ENCODE data around the gene KIF3C.
A peak's percentile ranks its signal among the peaks of the same experiment; 100 is the strongest.
"Not testable (repeated sequence)": the region's sequence is repeated elsewhere in the genome, so short reads cannot be mapped to it uniquely, and the experiment has no call there.

The KIF3C gene

DNA sequence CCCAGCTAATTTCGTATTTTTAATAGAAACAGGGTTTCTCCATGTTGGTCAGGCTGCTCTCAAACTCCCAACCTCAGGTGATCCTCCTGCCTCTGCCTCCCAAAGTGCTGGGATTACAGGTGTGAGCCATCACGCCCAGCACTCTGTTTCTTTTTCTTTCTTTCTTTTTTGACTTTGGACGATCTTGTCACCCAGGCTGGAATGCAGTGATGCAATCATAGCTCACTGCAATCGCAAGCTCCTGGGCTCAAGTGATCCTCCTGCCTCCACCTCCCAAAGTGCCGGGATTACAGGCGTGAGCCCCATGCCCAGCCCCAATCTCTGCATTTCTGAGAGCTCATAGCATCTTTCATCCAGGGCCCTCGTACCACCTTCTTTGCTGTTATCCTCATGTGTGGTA, 17.1 kb upstream of the KIF3C start:
- not testable (repeated sequence) for DNase-seq (ENCODE audit: low read depth)

DNA sequence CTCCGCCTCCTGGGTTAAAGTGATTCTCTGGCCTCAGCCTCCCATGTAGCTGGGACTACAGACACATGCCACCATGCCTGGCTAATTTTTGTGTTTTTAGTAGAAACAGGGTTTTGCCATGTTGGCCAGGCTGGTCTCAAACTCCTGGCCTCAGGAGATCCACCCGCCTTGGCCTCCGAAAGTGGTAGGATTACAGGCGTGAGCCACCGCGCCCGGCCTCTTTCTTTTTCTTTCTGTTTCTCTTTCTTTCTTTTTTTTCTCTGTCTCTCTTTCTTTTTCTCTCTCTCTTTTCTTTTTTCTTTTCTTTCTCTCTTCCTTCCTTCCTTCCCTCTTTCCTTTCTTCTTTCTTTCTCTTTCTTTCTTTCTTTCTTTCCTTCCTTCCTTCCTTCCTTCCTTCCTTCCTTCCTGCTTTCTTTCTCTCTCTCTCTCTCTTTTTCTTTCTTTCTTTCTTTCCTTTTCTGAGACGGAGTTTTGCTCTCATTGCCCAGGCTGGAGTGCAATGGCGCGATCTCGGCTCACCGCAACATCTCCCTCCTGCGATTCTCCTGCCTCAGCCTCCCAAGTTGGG, 16.6 kb upstream of the KIF3C start:
- DNase-seq (ENCODE audit: low read depth), result not testable (repeated sequence)

DNA sequence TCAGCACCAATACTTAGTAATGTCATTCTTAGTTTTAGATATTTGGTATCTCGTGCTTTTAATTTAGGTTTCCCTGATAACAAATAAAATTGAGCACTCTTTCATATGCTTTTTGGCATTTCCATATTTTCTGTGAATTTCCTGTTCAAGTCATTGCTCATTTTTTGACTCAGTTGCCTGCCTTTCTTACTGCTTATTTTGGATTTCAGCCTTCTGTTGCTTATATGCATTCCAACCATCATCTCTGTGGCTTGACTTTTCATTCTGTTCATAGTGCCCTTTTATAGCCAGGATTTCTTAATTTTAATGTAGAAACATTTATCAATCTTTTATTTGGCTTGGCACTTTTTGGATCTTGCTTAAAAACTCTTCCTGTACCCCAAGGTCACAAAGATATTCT, 14.5 kb upstream of the KIF3C start:
- no peak for DNase-seq (ENCODE audit: low read depth)

DNA sequence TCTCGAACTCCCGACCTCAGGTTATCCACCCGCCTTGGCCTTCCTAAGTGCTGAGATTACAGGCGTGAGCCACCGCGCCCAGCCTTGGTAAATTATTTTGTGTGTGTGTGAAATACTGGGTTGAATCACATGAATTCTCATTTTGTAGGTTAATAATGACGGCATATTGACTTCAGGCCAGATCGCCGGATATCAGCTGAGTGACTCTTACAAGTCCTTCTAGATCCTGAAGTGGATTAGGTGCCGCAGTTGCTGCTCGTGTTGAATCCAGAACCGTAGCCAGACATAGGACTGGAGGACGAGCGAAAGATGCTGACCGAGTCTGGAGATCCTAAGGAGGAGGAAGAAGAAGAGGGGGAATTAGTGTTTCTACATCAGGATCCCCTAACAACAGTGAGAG, 12.2 kb upstream of the KIF3C start:
- DNase-seq (ENCODE audit: low read depth), result no peak

- no peak for DNase-seq (ENCODE audit: low read depth)
These were observed 10.8 kb upstream of the KIF3C start for GRCh38 chr2:25993049-25993448.

DNA sequence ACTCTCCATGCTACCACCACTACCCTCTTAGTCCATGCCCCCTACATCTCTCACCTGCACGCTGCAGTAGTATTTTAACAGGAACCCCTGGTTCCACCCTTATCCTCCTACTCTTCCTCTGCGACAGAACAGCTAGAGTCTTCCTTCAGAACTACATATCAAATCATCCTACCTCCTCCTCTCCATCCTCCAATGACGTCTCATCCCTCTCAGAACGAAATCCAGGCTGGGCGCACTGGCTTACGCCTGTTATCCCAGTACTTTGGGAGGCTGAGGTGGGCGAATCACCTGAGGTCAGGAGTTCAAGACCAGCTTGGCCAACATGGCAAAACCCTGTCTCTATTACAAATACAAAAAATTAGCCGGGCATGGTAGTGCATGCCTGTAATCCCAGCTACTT, 10.3 kb upstream of the KIF3C start:
- DNase-seq (ENCODE audit: low read depth), result no peak

GRCh38 chr2:25991965-25992364, 9.7 kb upstream of the KIF3C start:
- DNase-seq (ENCODE audit: low read depth), result no peak

DNA sequence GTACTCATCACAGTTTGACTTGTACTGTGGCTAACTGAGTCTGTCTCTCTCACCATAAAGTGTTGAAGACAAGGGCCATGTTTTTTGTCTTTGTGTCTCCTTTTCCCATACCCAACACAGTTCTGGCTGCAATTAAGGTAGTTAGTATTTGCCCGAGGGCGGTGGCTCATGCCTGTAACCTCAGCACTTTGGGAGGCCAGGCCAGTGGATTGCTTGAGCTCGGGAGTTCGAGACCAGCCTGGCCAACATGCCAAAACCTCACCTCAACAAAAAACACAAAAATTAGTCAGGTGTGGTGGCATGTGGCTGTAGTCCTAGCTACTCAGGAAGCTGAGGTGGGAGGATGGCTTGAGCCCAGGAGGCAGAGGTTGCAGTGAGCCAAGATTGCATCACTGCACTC, 6.9 kb upstream of the KIF3C start:
- DNase-seq (ENCODE audit: low read depth), result no peak

GRCh38 chr2:25988134-25988533, 5.8 kb upstream of the KIF3C start:
- no peak for DNase-seq (ENCODE audit: low read depth)

DNA sequence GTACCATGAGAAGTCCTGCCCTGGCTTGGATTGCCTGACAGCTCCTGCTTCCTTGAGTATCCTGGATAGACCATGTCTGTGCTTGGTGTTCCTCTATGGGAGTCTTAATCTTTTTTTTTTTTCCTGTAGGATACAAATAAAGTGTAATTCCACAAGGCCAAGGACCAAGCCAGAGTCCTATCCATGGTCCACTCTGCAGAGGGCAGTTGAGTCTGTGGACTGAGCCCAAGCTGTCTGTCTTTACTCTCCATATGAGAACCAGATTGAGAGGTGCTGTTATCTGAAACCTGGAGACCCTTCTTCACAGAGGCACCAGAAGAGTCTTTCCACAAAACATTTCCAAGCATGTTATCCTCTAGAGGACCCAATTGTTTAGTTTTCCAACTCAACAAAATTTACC, 1.4 kb upstream of the KIF3C start:
- DNase-seq (ENCODE audit: low read depth), result no peak

DNA sequence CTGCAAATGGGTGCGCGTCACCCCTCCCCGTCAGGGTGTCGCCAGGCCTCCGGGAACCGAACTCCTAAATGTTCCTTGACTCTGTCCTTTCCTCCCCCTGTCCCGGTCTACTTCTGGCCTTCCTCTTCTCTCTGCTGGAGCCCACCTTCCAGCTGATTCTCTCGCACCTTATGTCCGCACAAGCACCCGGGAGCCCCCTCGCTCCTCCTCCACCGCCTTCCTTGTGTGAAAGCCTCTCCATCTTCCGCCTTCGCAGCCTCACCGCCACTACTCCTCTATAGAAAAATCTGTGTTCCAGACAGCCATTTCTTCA, 627 bp upstream of the KIF3C start:
- DNase-seq (ENCODE audit: low read depth), result no peak

- no peak for DNase-seq (ENCODE audit: low read depth)
These were observed 563 bp downstream of the KIF3C start for GRCh38 chr2:25981596-25982272.

DNA sequence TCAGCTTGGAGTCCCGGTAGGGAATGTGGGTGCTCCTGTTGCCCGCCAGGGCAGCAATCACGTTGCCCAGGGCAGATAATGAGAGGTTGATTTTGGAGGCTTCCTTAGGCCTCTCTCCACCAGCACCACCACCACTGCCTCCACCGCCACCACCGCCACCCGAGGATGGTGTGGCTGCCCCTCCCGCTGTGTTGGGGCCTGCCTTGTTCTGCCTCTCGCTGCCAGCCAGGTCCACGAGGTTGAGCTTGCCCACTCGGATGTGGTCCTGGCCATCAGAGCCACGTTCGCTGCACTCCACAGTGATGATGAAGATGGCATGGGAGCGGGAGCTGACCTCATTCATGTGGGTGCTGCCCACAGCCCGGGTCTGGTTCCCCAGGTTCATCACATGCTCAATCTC, 1.3 kb downstream of the KIF3C start:
- no peak for DNase-seq (ENCODE audit: low read depth)

- DNase-seq (ENCODE audit: low read depth), result no peak
These were observed 2.0 kb downstream of the KIF3C start for GRCh38 chr2:25980076-25980887.

- DNase-seq (ENCODE audit: low read depth), result no peak
These were observed 3.3 kb downstream of the KIF3C start for GRCh38 chr2:25979001-25979400.

- peak; percentile 56 for DNase-seq (ENCODE audit: low read depth)
These were observed 4.5 kb downstream of the KIF3C start for GRCh38 chr2:25977768-25978167.

- DNase-seq (ENCODE audit: low read depth), result no peak
These were observed 5.1 kb downstream of the KIF3C start for GRCh38 chr2:25976983-25977741.

DNA sequence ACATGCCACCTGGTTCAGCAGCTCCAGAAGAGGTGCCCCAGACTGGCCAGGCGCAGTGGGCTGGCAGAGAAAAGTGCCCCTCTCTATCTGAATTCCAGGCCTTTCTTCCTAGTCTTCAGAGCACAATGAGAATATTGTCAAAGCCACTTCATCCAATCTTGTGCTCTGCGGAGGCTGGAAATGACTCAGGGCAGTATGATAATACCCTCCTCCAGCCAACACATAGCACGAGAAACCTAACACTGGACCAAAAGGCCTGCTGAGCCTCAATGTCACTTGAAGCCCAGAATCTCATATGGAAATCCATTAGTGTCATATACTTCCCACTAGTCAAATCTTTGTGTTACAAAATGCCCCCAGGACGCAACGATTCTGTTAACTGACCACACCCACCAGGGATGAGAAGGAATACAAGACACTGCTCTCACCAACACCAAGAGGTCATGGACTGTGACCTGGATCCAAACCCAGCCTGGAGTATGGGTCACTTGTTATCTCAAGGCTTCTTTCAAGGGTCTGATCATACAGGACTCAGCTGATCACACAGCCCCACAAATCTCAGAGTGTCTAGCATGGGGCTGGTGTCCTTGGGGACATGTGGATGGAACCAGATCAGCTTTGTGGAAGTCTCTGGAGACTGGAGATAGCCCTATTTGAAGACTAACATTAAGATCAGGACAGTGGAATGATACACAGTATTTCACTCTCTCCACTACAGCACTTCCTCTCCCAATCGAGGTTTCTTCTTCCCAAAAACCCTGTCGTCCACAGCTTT, 10.1 kb downstream of the KIF3C start:
- DNase-seq (ENCODE audit: low read depth), result no peak

GRCh38 chr2:25971596-25971995, 10.7 kb downstream of the KIF3C start:
- no peak for DNase-seq (ENCODE audit: low read depth)

DNA sequence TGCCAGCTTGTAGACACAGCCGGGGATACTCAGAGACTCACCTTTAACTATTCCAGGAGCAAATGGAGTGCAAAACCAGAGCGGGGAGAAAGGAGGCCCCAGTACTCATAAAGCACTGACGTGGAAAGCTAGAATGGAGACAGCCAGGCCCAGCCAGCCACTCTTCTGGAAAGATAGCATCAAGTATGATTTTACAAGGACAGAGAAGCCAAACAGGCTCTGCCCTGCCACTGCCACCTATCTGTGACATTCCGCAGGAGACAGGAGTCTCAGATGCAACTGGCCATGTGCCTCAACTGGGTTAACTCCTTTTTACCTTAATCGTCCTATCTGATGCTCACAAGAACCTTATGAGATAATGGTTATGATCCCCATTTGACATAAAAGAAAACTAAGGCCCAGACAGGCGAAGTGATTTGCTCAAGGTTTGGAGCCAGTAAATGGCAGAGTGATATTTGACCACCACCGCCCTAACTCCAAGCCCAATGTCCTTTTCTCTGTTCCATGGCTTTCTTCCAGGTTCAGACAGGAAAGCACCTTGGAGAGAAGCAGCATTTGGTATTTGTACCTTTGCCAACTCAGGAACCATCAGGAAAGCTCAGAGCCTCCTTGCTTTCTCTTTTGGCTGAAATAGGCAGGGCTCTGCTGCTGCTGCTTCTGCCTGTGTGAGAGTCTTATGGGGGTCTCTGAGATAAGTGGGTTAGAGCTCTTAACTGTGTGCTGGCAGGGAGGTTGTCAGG, 15.6 kb downstream of the KIF3C start:
- DNase-seq (ENCODE audit: low read depth), result no peak

DNA sequence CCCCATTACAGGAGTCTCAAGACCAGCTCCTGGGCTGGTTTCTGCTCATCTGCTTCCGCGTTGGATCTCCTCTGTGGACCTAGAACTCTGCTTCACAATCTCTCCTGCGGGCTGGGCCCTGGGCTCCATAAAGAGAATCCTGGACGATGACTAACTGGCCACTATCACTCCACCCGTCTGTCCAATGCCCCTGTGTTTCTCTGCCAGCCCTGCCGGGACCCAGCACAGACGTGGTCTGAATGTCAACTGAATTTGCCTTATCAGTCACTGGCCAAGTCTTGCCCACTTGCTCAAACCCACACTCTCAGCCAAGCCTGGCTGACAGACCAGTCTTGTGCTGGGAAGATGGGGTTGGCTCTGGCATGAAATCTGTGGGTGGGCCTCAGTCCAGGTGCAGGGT, 17.4 kb downstream of the KIF3C start:
- DNase-seq (ENCODE audit: low read depth), result no peak
